Glomerular visceral epithelial cell (primary cell): ENCODE measurements around the gene ACRBP.
A peak's percentile ranks its signal among the peaks of the same experiment; 100 is the strongest.

Experiments
- DNase-seq: peaks from one replicate; pipeline ENCODE4 v3.0.0-alpha.2; 2016; ENCODE audit errors: extremely low spot score

Gene ACRBP

GRCh38 chr12:6647083-6647604 is at the start of gene ACRBP:
TSS of gene ACRBP (minus strand) at chr12:6647432. CDS start at chr12:6647366, 66 bp downstream.
- DNase-seq, result no peak

GRCh38 chr12:6695313-6696045 is 48.2 kb upstream of the ACRBP start:
- no peak for DNase-seq

GRCh38 chr12:6694701-6695100 is 47.5 kb upstream of the ACRBP start:
- DNase-seq, result no peak

- no peak for DNase-seq
Observed at GRCh38 chr12:6693832-6694355, 46.7 kb upstream of the ACRBP start.

- no peak for DNase-seq
Observed at GRCh38 chr12:6692888-6693287, 45.7 kb upstream of the ACRBP start.

GRCh38 chr12:6691473-6691872 is 44.2 kb upstream of the ACRBP start:
- DNase-seq, result peak; percentile 58

- DNase-seq, result peak; percentile 99
Observed at GRCh38 chr12:6688999-6689882, 42.0 kb upstream of the ACRBP start, which contains the start of gene ZNF384. TSS of gene ZNF384 (minus strand) at chr12:6689375. CDS start at chr12:6679520, 9,855 bp downstream.

GRCh38 chr12:6688543-6688998 is 41.3 kb upstream of the ACRBP start:
- DNase-seq, result no peak

GRCh38 chr12:6685814-6686213 is 38.6 kb upstream of the ACRBP start:
- DNase-seq, result no peak

GRCh38 chr12:6684609-6685008 is 37.4 kb upstream of the ACRBP start:
- no peak for DNase-seq

GRCh38 chr12:6676962-6677361 is 29.7 kb upstream of the ACRBP start:
- DNase-seq, result no peak

GRCh38 chr12:6672143-6672542 is 24.9 kb upstream of the ACRBP start:
- no peak for DNase-seq

GRCh38 chr12:6667559-6668210 is 20.5 kb upstream of the ACRBP start:
- DNase-seq, result no peak

- DNase-seq, result no peak
Observed at GRCh38 chr12:6666211-6666610, 19.0 kb upstream of the ACRBP start.

- no peak for DNase-seq
Observed at GRCh38 chr12:6664902-6665301, 17.7 kb upstream of the ACRBP start.

- DNase-seq, result peak; percentile 99
Observed at GRCh38 chr12:6662906-6663742, 15.9 kb upstream of the ACRBP start, which contains the start of gene ING4. TSS of gene ING4 (minus strand) at chr12:6663119. CDS start at chr12:6663101, 18 bp downstream.

- DNase-seq, result no peak
Observed at GRCh38 chr12:6662602-6662905, 15.3 kb upstream of the ACRBP start.

GRCh38 chr12:6653987-6654386 is 6.8 kb upstream of the ACRBP start:
- no peak for DNase-seq

GRCh38 chr12:6653342-6653741 is 6.1 kb upstream of the ACRBP start:
- no peak for DNase-seq

- no peak for DNase-seq
Observed at GRCh38 chr12:6652391-6652790, 5.2 kb upstream of the ACRBP start.

GRCh38 chr12:6650832-6651231 is 3.6 kb upstream of the ACRBP start:
- no peak for DNase-seq
